Stimulated activated CD8-positive, alpha-beta memory T cell treated with anti-CD3 and anti-CD28 coated beads, Interleukin-2, amount 100 ng/mL, for 1 hour (primary cell): ENCODE results near the gene RNASE13.
"Not testable (repeated sequence)": the region's sequence is repeated elsewhere in the genome, so short reads cannot be mapped to it uniquely, and the experiment has no call there.

Experiments used
- DNase-seq, 2 donors: peaks; one replicate each; pipeline ENCODE4 v3.0.0-alpha.2; 2020; ENCODE audit warnings: low read depth in 2 of 2

Gene RNASE13

GRCh38 chr14:20989471-20989786 lies 45.2 kb downstream of the RNASE13 start:
- DNase-seq, result no peak

- DNase-seq, result no peak
These were observed 45.7 kb downstream of the RNASE13 start for GRCh38 chr14:20988717-20989470.

GRCh38 chr14:20986811-20987210 lies 47.8 kb downstream of the RNASE13 start:
- no peak for DNase-seq

- not testable (repeated sequence) for DNase-seq
These were observed 49.0 kb downstream of the RNASE13 start for GRCh38 chr14:20985650-20986049.
